Right lobe of liver (tissue), 4 donors: ENCODE results near the gene MAML3.

Experiments used
- CTCF ChIP-seq, 4 donors: fragments of 200-600 bp in 3 of 4; fragments of 450-650 bp in 1 of 4; IDR thresholded peaks; one replicate each; pipeline versions ENCODE4 v1.5.1 to v1.8.0; 2016 to 2022; ENCODE audit warnings: antibody characterized with exemption in 4 of 4, mild to moderate bottlenecking in 2 of 4
- POLR2A ChIP-seq: fragments of 450-650 bp; IDR thresholded peaks from one replicate; pipeline ENCODE4 v1.6.1; 2017; ENCODE audit warnings: antibody characterized with exemption, mild to moderate bottlenecking
- donor health status: DM: no; HTN: no; CAD: no.
- donor health status: DM: no; HTN: no; CAD: no.
- donor health status: DM: no; HTN: yes; CAD: no.

DNA sequence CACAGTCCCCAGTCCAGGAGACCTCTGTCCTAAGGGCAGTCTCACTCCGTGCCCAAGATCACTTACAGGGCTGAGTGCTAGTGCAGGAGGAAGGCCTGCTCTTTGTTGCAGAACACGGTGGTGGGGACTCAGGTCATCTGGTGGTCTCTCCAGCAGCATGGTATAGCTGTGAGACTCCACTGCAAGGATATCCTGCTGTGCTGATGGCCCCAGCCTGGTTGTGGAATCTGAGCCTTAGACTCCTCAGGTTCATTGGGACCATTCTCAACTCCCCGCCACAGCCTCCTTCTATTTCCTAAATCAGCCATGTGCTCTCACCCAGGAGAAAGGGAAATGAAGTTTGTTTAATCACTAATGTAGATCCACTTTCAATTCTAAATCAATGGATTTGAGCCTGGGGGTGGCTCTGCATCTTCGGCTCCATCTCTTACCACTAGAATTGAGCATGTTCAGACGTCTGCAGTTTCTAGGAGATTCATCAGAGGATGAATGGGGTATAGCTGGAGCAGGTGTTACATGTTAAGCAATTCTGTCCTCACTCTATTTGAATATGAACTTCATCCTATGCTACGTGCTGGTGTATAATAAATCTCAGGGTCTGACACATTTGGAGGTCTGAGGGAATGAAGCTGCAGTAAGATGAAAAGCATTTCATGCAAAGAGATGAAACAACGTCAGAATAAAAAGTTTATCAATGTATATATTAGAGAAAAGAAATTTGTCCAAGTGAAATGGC, 299.1 kb downstream of the MAML3 start:
- TF ChIP-seq CTCF (IDR thresholded peaks at IDR 0.05) = no peak
- TF ChIP-seq POLR2A = no peak
